Breast epithelium (tissue), 3 donors: ENCODE measurements around the gene CHST9.

Source experiments
- POLR2A ChIP-seq: fragments of 450-650 bp; IDR thresholded peaks from one replicate; pipeline ENCODE4 v1.6.1; 2016; ENCODE audit warnings: antibody characterized with exemption, mild to moderate bottlenecking, moderate library complexity
- TF ChIP-seq, protein P1 (sequence below), 3 donors: fragments of 450-650 bp; IDR thresholded peaks; one replicate each; pipeline ENCODE4 v1.5.1; 2016 to 2017; ENCODE audit warnings: antibody characterized with exemption in 3 of 3, mild to moderate bottlenecking in 3 of 3, moderate library complexity in 3 of 3

DNA sequence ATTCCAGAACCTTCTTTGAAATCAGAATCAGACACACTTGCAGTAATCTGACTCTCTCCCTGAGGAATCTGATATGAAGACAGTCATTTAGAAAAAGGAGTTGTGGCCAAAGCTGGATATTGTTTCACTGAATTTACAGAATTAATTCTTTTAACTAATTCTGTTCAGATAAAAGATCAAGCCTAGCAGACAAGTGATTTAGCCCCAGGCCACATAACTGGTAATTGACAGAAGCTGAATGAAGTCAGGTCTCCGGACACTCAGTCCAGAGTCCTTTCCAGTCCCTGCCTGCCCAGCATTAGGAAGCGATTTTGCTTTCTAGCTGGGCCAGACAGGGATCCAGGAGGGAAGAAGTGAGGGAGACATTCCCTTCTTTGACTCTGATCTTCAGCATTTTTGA lies 208.9 kb downstream of the CHST9 start:
- TF ChIP-seq, protein P1, sequence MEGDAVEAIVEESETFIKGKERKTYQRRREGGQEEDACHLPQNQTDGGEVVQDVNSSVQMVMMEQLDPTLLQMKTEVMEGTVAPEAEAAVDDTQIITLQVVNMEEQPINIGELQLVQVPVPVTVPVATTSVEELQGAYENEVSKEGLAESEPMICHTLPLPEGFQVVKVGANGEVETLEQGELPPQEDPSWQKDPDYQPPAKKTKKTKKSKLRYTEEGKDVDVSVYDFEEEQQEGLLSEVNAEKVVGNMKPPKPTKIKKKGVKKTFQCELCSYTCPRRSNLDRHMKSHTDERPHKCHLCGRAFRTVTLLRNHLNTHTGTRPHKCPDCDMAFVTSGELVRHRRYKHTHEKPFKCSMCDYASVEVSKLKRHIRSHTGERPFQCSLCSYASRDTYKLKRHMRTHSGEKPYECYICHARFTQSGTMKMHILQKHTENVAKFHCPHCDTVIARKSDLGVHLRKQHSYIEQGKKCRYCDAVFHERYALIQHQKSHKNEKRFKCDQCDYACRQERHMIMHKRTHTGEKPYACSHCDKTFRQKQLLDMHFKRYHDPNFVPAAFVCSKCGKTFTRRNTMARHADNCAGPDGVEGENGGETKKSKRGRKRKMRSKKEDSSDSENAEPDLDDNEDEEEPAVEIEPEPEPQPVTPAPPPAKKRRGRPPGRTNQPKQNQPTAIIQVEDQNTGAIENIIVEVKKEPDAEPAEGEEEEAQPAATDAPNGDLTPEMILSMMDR (IDR thresholded peaks at IDR 0.05): no peak
- no peak for TF ChIP-seq POLR2A
